ENCODE data around the gene INTS14.
A peak's percentile ranks its signal among the peaks of the same experiment; 100 is the strongest.

Gene INTS14

GRCh38 chr15:65610871-65611718 is at the start of gene INTS14:
INTS14 (minus strand) TSS chr15:65611131; CDS start chr15:65607380, 3,751 bp downstream.
- DNase-seq: peak; percentile 96
- TF ChIP-seq GATA1 (IDR thresholded peaks at IDR 0.05; ENCODE audit: low read depth, low read length) (no peak), POLR2A (IDR thresholded peaks at IDR 0.05; ENCODE audit: low read length) (peak; percentile 93)

- no peak for TF ChIP-seq POLR2A (IDR thresholded peaks at IDR 0.05; ENCODE audit: low read length)
- no peak for DNase-seq
These were observed 48.6 kb upstream of the INTS14 start for GRCh38 chr15:65659502-65660052.

GRCh38 chr15:65655457-65655856 is 44.5 kb upstream of the INTS14 start:
- no peak for DNase-seq
- TF ChIP-seq POLR2A (IDR thresholded peaks at IDR 0.05; ENCODE audit: low read length): no peak
- TF ChIP-seq GATA1 (IDR thresholded peaks at IDR 0.05; ENCODE audit: low read depth, low read length): no peak

- TF ChIP-seq POLR2A (IDR thresholded peaks at IDR 0.05; ENCODE audit: low read length) (no peak), GATA1 (IDR thresholded peaks at IDR 0.05; ENCODE audit: low read depth, low read length) (no peak)
- DNase-seq: no peak
These were observed 44.1 kb upstream of the INTS14 start for GRCh38 chr15:65655026-65655425.

- no peak for DNase-seq
- no peak for TF ChIP-seq POLR2A (IDR thresholded peaks at IDR 0.05; ENCODE audit: low read length)
- no peak for TF ChIP-seq GATA1 (IDR thresholded peaks at IDR 0.05; ENCODE audit: low read depth, low read length)
These were observed 43.0 kb upstream of the INTS14 start for GRCh38 chr15:65653801-65654521.

GRCh38 chr15:65653341-65653740 is 42.4 kb upstream of the INTS14 start:
- TF ChIP-seq GATA1 (IDR thresholded peaks at IDR 0.05; ENCODE audit: low read depth, low read length) (no peak), POLR2A (IDR thresholded peaks at IDR 0.05; ENCODE audit: low read length) (no peak)
- no peak for DNase-seq

- no peak for TF ChIP-seq POLR2A (IDR thresholded peaks at IDR 0.05; ENCODE audit: low read length)
- DNase-seq: no peak
These were observed 41.2 kb upstream of the INTS14 start for GRCh38 chr15:65651831-65652749.

GRCh38 chr15:65651042-65651322 is 40.1 kb upstream of the INTS14 start:
- DNase-seq: no peak
- TF ChIP-seq POLR2A (IDR thresholded peaks at IDR 0.05; ENCODE audit: low read length) (no peak), GATA1 (IDR thresholded peaks at IDR 0.05; ENCODE audit: low read depth, low read length) (no peak)

GRCh38 chr15:65650312-65651041 is 39.5 kb upstream of the INTS14 start:
- DNase-seq: no peak
- no peak for TF ChIP-seq POLR2A (IDR thresholded peaks at IDR 0.05; ENCODE audit: low read length)
- no peak for TF ChIP-seq GATA1 (IDR thresholded peaks at IDR 0.05; ENCODE audit: low read depth, low read length)

GRCh38 chr15:65646486-65646885 is 35.6 kb upstream of the INTS14 start:
- DNase-seq: no peak
- no peak for TF ChIP-seq POLR2A (IDR thresholded peaks at IDR 0.05; ENCODE audit: low read length)
- no peak for TF ChIP-seq GATA1 (IDR thresholded peaks at IDR 0.05; ENCODE audit: low read depth, low read length)

- TF ChIP-seq POLR2A (IDR thresholded peaks at IDR 0.05; ENCODE audit: low read length) (no peak), GATA1 (IDR thresholded peaks at IDR 0.05; ENCODE audit: low read depth, low read length) (no peak)
- no peak for DNase-seq
These were observed 34.5 kb upstream of the INTS14 start for GRCh38 chr15:65645392-65645791.

GRCh38 chr15:65644282-65644681 is 33.4 kb upstream of the INTS14 start:
- TF ChIP-seq GATA1 (IDR thresholded peaks at IDR 0.05; ENCODE audit: low read depth, low read length) (no peak), POLR2A (IDR thresholded peaks at IDR 0.05; ENCODE audit: low read length) (no peak)
- no peak for DNase-seq

- TF ChIP-seq POLR2A (IDR thresholded peaks at IDR 0.05; ENCODE audit: low read length): no peak
- TF ChIP-seq GATA1 (IDR thresholded peaks at IDR 0.05; ENCODE audit: low read depth, low read length): no peak
- DNase-seq: no peak
These were observed 31.7 kb upstream of the INTS14 start for GRCh38 chr15:65642594-65642993.
